ENCODE measurements around the gene FAT2. TPM values are rescaled to one million over a fixed set of nuclear protein-coding genes. Genes with fewer than 3 reads are reported as not detected.

FAT2 gene
- total RNA-seq, 1 donor from 2014 or later, result 0.53 TPM

DNA sequence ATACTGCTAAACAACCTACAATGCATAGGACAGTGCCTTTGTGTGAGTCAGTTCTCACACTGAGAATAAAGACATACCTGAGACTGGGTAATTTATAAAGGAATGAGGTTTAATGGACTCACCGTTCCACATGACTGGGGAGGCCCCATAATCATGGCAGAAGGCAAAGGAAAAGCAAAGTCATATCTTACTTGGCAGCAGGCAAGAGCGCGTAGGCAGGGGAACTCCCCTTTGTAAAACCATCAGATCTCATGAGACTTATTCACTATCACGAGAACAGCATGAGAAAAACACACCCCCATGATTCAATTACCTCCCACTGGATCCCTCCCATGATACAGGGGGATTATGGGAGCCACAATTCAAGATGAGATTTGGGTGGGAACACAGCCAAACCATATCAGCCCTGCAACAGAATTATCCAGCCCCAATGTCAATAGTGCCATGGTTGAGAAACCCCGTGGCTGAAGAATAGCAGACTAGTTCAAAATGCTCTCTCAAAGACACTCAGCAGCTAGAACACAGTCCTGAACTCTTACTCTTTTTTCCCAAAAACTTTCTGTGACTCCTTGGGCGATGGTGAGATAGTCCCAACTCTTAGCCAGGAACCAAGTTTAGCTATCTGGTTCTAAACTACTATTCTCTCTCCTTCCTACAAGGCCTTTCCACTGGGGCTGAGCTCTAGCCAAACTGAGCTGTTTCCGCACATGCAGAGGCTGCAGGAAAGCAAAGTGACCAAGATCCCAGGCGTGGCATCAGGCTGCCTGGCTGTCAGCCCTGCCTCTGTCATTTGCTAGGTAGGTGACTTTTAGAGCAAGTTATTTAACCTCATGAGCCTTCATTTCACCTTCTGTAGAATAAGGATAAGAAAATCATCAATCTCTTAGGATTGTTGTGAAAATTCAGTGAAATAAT lies 21.7 kb downstream of the FAT2 start:
- no peak for ATAC-seq
- TF ChIP-seq, protein P1, sequence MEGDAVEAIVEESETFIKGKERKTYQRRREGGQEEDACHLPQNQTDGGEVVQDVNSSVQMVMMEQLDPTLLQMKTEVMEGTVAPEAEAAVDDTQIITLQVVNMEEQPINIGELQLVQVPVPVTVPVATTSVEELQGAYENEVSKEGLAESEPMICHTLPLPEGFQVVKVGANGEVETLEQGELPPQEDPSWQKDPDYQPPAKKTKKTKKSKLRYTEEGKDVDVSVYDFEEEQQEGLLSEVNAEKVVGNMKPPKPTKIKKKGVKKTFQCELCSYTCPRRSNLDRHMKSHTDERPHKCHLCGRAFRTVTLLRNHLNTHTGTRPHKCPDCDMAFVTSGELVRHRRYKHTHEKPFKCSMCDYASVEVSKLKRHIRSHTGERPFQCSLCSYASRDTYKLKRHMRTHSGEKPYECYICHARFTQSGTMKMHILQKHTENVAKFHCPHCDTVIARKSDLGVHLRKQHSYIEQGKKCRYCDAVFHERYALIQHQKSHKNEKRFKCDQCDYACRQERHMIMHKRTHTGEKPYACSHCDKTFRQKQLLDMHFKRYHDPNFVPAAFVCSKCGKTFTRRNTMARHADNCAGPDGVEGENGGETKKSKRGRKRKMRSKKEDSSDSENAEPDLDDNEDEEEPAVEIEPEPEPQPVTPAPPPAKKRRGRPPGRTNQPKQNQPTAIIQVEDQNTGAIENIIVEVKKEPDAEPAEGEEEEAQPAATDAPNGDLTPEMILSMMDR (IDR thresholded peaks at IDR 0.05), result no peak

DNA sequence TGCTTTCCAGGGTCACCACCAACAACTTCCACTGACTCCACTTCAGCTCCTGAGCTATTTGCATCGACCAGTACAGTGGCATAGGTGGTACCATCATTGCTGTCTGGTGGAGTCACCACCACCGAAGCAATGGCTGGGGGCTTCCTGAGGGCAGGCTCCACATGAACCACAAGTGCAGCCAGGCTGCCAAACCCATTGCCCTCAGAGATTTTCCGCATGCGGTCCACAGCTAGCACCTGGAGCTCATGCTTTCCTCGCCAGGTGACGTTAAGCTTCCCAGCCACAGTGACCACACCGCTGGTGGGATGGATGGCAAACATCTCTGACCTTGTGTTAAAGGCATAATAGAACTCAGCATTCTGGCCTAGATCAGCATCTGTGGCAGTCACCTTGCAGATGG lies 23.1 kb downstream of the FAT2 start:
- TF ChIP-seq, protein P1 (IDR thresholded peaks at IDR 0.05), result no peak
- Histone ChIP-seq H3K27me3 (ENCODE audit: low read depth) (peaks cover 8% of the 10 kb centered on the region), H3K4me1 (no peaks in the 10 kb centered on the region), H3K4me3 (no peak overlapping the region), H3K36me3 (no peaks in the 10 kb centered on the region), H3K27ac (no peak overlapping the region), H3K9me3 (no peaks in the 10 kb centered on the region)
- ATAC-seq (no peak), DNase-seq (no peak)
- intact Hi-C loops (cut with DNase I), result no loop called here

More for the DNA sequence above, 21.7 kb downstream of the FAT2 start:
- no peaks in the 10 kb centered on the region for H3K9me3 ChIP-seq
- H3K27me3 ChIP-seq (ENCODE audit: low read depth), result peaks cover 8% of the 10 kb centered on the region
- H3K4me1 ChIP-seq, result no peaks in the 10 kb centered on the region
- DNase-seq, result no peak
- H3K36me3 ChIP-seq, result no peaks in the 10 kb centered on the region
- intact Hi-C loops (cut with DNase I), result no loop called here
- H3K27ac ChIP-seq, result no peak overlapping the region
- H3K4me3 ChIP-seq, result no peak overlapping the region

DNA sequence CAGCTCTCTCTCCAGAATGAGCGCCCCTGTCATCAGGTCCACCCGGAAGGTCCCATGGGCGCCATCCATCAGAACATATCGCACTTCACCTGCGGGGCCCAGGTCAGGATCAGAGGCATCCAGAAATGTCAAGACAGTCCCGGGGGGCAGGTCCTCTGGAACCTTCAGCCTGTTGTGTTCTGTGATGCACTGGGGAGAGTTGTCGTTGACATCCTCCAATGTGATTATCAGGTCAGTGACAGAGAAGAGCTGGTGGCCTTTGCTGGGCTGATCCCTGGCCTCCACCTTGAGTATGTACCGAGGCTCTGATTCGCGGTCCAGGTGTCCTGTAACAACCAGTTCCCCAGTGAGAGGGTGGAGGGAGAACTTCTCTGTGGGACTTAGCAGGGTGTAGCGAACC lies 25.2 kb downstream of the FAT2 start:
- Histone ChIP-seq H3K27ac (no peak overlapping the region), H3K4me1 (no peaks in the 10 kb centered on the region), H3K9me3 (no peaks in the 10 kb centered on the region), H3K27me3 (ENCODE audit: low read depth) (peaks cover 8% of the 10 kb centered on the region), H3K4me3 (no peak overlapping the region), H3K36me3 (no peaks in the 10 kb centered on the region)
- no peak for DNase-seq
- TF ChIP-seq, protein P1 (IDR thresholded peaks at IDR 0.05), result no peak
- no peak for ATAC-seq
- intact Hi-C loops (cut with DNase I), result no loop called here

DNA sequence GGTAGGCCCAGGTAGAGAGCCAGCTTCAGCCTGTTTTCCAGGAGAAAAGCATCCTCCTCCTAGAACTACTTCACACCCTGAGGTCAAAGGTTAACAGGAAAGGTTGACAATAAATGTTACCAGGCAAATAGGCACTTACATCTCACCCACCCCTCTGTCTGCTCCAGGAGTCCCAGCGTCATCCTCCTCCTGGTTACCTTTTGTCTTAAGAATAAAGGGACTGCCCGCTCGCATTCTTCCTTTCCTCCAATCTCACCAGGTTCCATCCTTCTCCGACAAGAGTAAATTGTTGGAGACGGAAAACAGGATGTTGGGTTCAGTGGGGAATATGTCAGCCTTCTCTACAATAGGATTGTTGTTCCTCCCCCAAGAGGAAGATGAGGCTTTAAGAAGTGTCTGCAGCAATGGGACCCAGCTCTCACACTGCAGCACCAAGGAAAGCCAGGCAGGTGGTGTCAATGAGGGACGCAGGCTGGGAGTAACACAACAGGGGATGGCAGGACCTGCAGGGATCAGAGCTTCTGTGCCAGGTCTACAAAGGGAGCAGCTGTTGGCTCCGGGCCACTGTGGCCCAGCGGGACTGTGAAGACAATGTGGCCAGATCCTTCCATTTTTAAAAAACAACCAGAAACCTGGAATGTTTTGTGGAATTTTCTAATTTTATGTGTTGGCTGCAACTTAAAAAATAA lies 29.0 kb downstream of the FAT2 start:
- no peaks in the 10 kb centered on the region for H3K9me3 ChIP-seq

DNA sequence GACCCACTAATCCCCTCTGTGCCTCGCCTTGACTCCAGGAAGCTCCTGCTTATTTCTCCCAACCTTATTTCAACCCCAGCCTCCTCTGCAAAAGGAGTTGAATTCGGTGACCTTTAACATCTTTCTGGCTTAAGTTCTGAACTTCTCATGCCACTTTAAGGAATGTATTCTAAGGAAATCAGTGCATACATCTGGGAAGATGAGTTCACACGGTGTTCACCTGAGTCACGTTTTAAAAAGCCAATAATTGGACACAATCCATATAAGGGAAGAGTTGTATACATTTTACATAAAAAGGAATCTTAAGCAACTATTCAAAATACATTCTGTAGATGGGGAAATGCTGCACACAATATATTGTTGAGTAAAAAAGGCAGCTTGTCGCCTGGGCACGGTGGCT lies 33.2 kb downstream of the FAT2 start:
- Histone ChIP-seq H3K27me3 (ENCODE audit: low read depth) (no peaks in the 10 kb centered on the region), H3K9me3 (no peaks in the 10 kb centered on the region), H3K36me3 (no peaks in the 10 kb centered on the region), H3K4me1 (no peaks in the 10 kb centered on the region), H3K4me3 (no peak overlapping the region), H3K27ac (no peak overlapping the region)
- TF ChIP-seq, protein P1 (IDR thresholded peaks at IDR 0.05), result no peak
- intact Hi-C loops (cut with DNase I), result no loop called here
- ATAC-seq (no peak), DNase-seq (no peak)

More for the DNA sequence above, 29.0 kb downstream of the FAT2 start:
- ATAC-seq (no peak), DNase-seq (no peak)
- TF ChIP-seq, protein P1 (IDR thresholded peaks at IDR 0.05), result no peak
- H3K4me3 ChIP-seq, result no peak overlapping the region
- intact Hi-C loops (cut with DNase I), result no loop called here
- H3K4me1 ChIP-seq, result no peaks in the 10 kb centered on the region
- H3K36me3 ChIP-seq, result no peaks in the 10 kb centered on the region
- H3K27ac ChIP-seq, result no peak overlapping the region
- peaks cover 8% of the 10 kb centered on the region for H3K27me3 ChIP-seq (ENCODE audit: low read depth)
